GM10248 (cell line): Measurements from ENCODE around the gene LIME1.

ENCODE experiments used
- CTCF ChIA-PET: fragments of 300-600 bp; sonication (Branson Sonifier 250); formaldehyde crosslinking; extraction: SDS; loops from one replicate; lab custom pipeline; 2021; ENCODE audit warnings: antibody characterized with exemption; lab: Yijun Ruan, JAX
- POLR2A ChIA-PET: fragments of 350-650 bp; sonication (Branson Sonifier 250); formaldehyde crosslinking; extraction: SDS; loops from one replicate; lab custom pipeline; 2020; ENCODE audit warnings: antibody characterized with exemption; lab: Yijun Ruan, JAX
- DNase-seq: peaks from one replicate; pipeline ENCODE4 v3.0.0; 2012; ENCODE audit errors: extremely low spot score
- CTCF ChIP-seq: IDR thresholded peaks from 2 replicates; pipeline ENCODE4 v1.5.1; 2012; ENCODE audit warnings: mild to moderate bottlenecking, low read depth; ENCODE audit errors: extremely low read depth, missing control alignments, control extremely low read depth

The LIME1 gene

GRCh38 chr20:63697868-63698545 is 38.5 kb upstream of the LIME1 start:
- POLR2A ChIA-PET: no interaction called here
- DNase-seq: no peak
- TF ChIP-seq CTCF: no peak
- CTCF ChIA-PET: interaction anchor here (1.3 kb wide), 2 partner anchors 10 to 161 kb away, joined by 5 read pairs; partner anchors contain the start of genes ARFRP1, PTK6 and ZGPAT

GRCh38 chr20:63698739-63699465 is 37.6 kb upstream of the LIME1 start:
- peak; percentile 75 for DNase-seq
- CTCF ChIA-PET: interaction anchor here (0.8 to 1.3 kb wide), 2 partner anchors 9 to 87 kb away, joined by 3 to 5 read pairs; partner anchors contain the start of genes ARFRP1 and ZGPAT
- no peak for TF ChIP-seq CTCF
- POLR2A ChIA-PET: no interaction called here

- no peak for TF ChIP-seq CTCF
- ChIA-PET CTCF (no interaction called here), POLR2A (no interaction called here)
- no peak for DNase-seq
Measured at GRCh38 chr20:63699466-63700198, 36.8 kb upstream of the LIME1 start.

- TF ChIP-seq CTCF: no peak
- ChIA-PET CTCF (no interaction called here), POLR2A (no interaction called here)
- DNase-seq: no peak
Measured at GRCh38 chr20:63700199-63701050, 36.0 kb upstream of the LIME1 start.

- no peak for TF ChIP-seq CTCF
- ChIA-PET CTCF (no interaction called here), POLR2A (no interaction called here)
- DNase-seq: no peak
Measured at GRCh38 chr20:63701051-63701328, 35.5 kb upstream of the LIME1 start.
